MCF 10A (cell line): Measurements from ENCODE around the gene TMBIM1. TPM values are rescaled to one million over a fixed set of nuclear protein-coding genes. Genes with fewer than 3 reads are reported as not detected.

Source experiments
- BruUV-seq: library from RNA; stranded (reverse); fragments of 400-500 nt; replicated peaks from 2 replicates; lab custom pipeline; 2021; lab: Mats Ljungman, UMichigan
- CTCF ChIA-PET: fragments of 300-600 bp; sonication (Branson Sonifier 250); formaldehyde crosslinking; extraction: SDS; loops from one replicate; lab custom pipeline; 2021; ENCODE audit warnings: antibody characterized with exemption, inconsistent platforms; lab: Yijun Ruan, JAX
- POLR2A ChIA-PET: fragments of 300-600, 350-650 bp; sonication (Branson Sonifier 250); formaldehyde crosslinking; extraction: SDS; loops from one replicate; lab custom pipeline; 2020; ENCODE audit warnings: antibody characterized with exemption, inconsistent platforms; lab: Yijun Ruan, JAX
- DNase-seq: peaks from one replicate; pipeline ENCODE4 v3.0.0-alpha.2; 2018; ENCODE audit not compliant: unreplicated experiment
- H3K27ac Mint-ChIP-seq: one replicate; pipeline ENCODE4 v1.8.0; 2022; ENCODE audit warnings: mild to moderate bottlenecking, low read depth, mixed read lengths; ENCODE audit not compliant: unreplicated experiment
- H3K27me3 Mint-ChIP-seq: one replicate; pipeline ENCODE4 v1.8.0; 2022; ENCODE audit warnings: mixed read lengths; ENCODE audit not compliant: insufficient read depth, unreplicated experiment
- H3K36me3 Mint-ChIP-seq: one replicate; pipeline ENCODE4 v1.8.0; 2022; ENCODE audit warnings: mild to moderate bottlenecking, moderate library complexity, mixed read lengths; ENCODE audit not compliant: insufficient read depth, unreplicated experiment
- H3K4me1 Mint-ChIP-seq: one replicate; pipeline ENCODE4 v1.8.0; 2022; ENCODE audit warnings: mixed read lengths; ENCODE audit not compliant: insufficient read depth, unreplicated experiment
- H3K4me3 Mint-ChIP-seq: one replicate; pipeline ENCODE4 v1.8.0; 2022; ENCODE audit warnings: mild to moderate bottlenecking, moderate library complexity, mixed read lengths; ENCODE audit not compliant: unreplicated experiment
- H3K9me3 Mint-ChIP-seq: one replicate; pipeline ENCODE4 v1.8.0; 2022; ENCODE audit warnings: mixed read lengths; ENCODE audit not compliant: unreplicated experiment
- CTCF ChIP-seq: fragments of 200-600 bp; IDR thresholded peaks from one replicate; pipeline ENCODE4 v1.8.0; 2022; ENCODE audit warnings: antibody characterized with exemption, mild to moderate bottlenecking; ENCODE audit not compliant: unreplicated experiment
- intact Hi-C: fragments of 100-400 bp; cut with micrococcal nuclease; formaldehyde crosslinking; loops from 2 replicates; pipeline ENCODE4 v1.14.1; 2022
- total RNA-seq: library from RNA; stranded (reverse); gene quantifications from 2 replicates; pipeline ENCODE4 v1.2.3, GENCODE V29; 2022

Gene TMBIM1
- total RNA-seq, 1 experiment from 2014 or later: 107 TPM

GRCh38 chr2:218293715-218294429 is 1.6 kb upstream of the TMBIM1 start:
- CTCF ChIA-PET: interaction anchor here (0.6 to 12.3 kb wide), 14 partner anchors 9 to 1879 kb away, joined by 3 to 215 read pairs (median 4); partner anchors contain the start of genes AAMP and PNKD
- DNase-seq: no peak
- no peak for TF ChIP-seq CTCF
- Mint-ChIP-seq H3K36me3 (peaks cover 5% of the 10 kb centered on the region), H3K4me3 (no peak overlapping the region), H3K27me3 (no peaks in the 10 kb centered on the region), H3K4me1 (peaks cover 38% of the 10 kb centered on the region), H3K27ac (peak overlapping the region; percentile 86), H3K9me3 (no peaks in the 10 kb centered on the region)
- BruUV-seq: no TSS peak
- POLR2A ChIA-PET: interaction anchor here (0.7 to 6.5 kb wide), 5 partner anchors 8 to 112 kb away, joined by 3 to 71 read pairs (median 17); partner anchors contain the start of genes AAMP and PNKD
- intact Hi-C loops: loop anchor here (2.0 kb wide), 1 partner anchor 103 kb away; no protein-coding TSS in a partner anchor

GRCh38 chr2:218291318-218292047 is 820 bp downstream of the TMBIM1 start:
- Mint-ChIP-seq H3K9me3 (no peaks in the 10 kb centered on the region), H3K4me3 (peak overlapping the region; percentile 75), H3K4me1 (peaks cover 42% of the 10 kb centered on the region), H3K36me3 (peaks cover 13% of the 10 kb centered on the region), H3K27ac (peak overlapping the region; percentile 91), H3K27me3 (no peaks in the 10 kb centered on the region)
- intact Hi-C loops: loop anchor here (2.0 kb wide), 1 partner anchor 105 kb away; no protein-coding TSS in a partner anchor
- ChIA-PET POLR2A (interaction anchor here (0.8 to 11.8 kb wide), 9 partner anchors 7 to 368 kb away, joined by 3 to 390 read pairs (median 17); partner anchors contain the start of genes AAMP, ARPC2, BCS1L and PNKD), CTCF (interaction anchor here (0.5 to 12.3 kb wide), 9 partner anchors 8 to 174 kb away, joined by 3 to 215 read pairs (median 6); partner anchors contain the start of genes AAMP, CATIP and PNKD)
- no TSS peak for BruUV-seq
- no peak for DNase-seq
- TF ChIP-seq CTCF: no peak

- BruUV-seq: no TSS peak
- intact Hi-C loops: no loop called here
Observed at GRCh38 chr2:218290316-218291261, 1.7 kb downstream of the TMBIM1 start.

More at GRCh38 chr2:218290316-218291261, 1.7 kb downstream of the TMBIM1 start:
- ChIA-PET CTCF (interaction anchor here (1.0 to 12.3 kb wide), 7 partner anchors 9 to 175 kb away, joined by 3 to 215 read pairs (median 9); partner anchors contain the start of genes AAMP, CATIP and PNKD), POLR2A (interaction anchor here (0.7 to 11.8 kb wide), 10 partner anchors 8 to 116 kb away, joined by 3 to 390 read pairs (median 12); partner anchors contain the start of genes AAMP, ARPC2, CATIP and PNKD)
- Mint-ChIP-seq H3K4me1 (peaks cover 51% of the 10 kb centered on the region), H3K9me3 (no peaks in the 10 kb centered on the region), H3K36me3 (peaks cover 13% of the 10 kb centered on the region), H3K27me3 (no peaks in the 10 kb centered on the region), H3K27ac (peak overlapping the region; percentile 91), H3K4me3 (peak overlapping the region; percentile 75)
- no peak for DNase-seq
- no peak for TF ChIP-seq CTCF
